ENCODE results near the gene CCDC60.

CCDC60 gene, protein sequence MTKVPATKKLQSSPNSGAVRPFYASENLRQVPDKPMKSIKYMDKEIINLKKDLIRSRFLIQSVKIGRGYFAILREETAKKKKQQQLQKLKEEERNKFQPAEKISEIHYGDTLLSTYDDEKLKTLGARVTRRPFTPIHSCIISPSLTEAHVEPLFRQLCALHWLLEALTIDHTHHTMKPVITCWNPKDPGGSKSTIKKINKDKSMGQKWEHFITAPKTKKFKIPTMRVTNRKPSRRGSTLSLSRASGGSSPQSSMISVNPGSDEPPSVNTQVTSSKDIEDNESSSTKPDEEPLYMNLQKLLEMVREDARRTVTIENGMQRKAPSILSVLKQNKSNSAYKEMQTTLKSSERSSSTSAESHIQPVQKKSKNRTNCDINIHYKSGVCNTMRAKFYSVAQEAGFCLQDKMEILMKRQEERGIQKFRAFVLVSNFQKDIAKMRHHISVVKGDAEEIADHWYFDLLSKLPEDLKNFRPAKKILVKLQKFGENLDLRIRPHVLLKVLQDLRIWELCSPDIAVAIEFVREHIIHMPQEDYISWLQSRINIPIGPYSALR

DNA sequence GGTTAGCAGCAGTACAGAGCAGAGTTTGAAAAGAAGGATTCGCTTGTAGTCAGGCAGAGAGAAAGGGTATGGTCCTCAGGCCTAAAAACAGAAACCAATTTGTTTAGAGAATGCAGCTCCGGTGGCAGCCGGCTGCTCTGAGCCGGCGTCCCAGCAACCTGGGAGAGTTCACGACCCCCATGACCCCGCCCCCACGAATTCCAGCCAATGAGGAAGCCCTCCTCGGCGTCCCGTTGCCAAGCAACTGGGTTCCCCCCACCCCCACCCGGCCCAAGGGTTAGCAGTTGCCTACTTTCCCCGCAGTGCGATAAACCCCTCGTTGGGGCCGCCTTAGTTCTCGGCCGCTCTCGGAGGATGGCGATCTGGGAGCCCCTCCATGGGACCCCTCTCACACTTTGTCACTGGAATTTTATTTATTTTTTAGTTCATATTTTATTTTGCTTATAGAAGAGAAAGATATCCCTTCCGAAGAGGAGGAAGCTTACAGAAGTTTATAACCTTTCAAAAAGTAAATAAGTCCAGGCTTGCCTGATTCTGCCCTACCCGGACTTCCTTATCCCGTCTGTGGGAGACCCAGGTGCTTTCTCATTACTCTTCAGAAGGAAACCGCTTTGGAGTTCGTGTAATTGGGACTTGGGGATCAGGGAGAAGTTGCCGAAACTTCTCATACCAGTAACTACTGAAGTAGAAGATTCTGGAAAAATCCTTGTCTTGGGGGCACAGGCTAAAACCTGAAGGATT, at the start of gene CCDC60:
Gene CCDC60 (plus strand): TSS at position 300 of the 741 bp plus-strand sequence. CDS start 448 bp downstream, outside the sequence.
- no peak for DNase-seq (ENCODE audit: low read depth)

DNA sequence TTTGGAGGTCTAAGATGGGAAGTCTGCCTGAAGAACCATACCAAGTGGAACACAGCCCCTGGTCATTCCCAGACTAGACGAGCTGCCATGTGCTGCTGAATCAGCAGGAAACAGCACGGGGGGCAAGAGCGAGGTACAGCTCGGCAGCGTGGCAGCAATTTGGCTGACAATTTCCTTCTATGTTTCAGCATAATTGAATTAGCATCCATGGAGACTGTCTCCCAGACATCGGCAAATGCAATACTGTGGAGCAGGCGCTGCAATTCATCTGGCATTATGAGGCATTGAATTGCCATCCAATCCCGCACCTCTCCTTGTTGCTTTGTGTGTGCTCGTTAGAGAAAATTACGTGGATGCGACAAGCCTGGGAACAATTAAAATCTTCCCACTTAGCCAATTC, 46.0 kb upstream of the CCDC60 start:
- DNase-seq (ENCODE audit: low read depth), result no peak

DNA sequence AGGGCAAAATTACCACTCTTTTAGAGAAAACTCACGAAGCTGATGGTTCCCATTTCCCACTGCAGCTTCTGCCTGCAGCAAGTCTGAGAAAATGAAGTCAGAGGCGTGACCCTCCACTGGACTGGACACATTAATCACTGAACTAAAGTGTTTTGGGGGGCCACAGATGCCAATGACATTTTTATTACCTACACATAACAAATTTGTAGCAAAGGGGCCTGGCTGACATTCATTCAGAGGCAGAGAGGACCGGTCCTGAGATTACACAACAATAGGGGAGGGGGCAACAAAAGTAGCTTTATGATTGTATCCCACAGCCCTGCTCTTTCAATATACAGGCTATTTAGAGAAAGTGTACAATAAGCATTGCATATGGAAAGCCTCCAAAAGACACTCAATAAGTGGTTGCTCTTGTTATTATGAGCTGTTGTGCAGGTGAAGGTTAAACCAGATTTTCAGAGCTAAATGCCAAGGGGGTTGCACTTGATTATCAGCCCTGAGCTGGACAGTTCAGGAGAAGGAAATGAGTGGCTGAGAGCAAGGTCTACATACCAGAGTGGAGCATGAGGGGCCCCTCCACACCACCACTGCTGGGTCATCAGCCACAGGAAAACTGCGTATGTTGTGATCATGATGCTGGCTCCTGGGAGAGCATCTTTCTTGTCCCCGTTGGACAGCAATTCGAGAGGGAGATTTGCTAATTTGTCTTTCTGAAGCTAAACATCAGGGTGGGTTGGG, 41.5 kb upstream of the CCDC60 start:
- no peak for DNase-seq (ENCODE audit: low read depth)

DNA sequence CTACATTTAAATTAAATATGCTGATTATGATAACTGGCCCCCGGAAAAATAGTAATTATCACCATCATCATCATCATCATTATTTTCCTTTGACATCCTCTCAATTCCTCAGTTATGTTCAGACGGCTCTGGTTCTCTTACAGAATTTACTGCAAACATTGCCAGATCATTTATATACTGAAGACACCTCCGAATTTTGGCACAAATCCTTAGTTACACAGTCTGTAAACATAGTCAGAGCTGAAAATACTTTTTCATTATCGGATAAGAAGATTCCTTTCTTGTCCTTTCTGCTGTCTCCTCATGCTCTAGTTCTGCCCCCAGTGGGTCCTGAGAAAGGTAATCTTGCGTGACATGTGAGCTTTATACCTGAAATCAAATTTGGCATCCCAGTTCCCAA, 40.3 kb upstream of the CCDC60 start:
- no peak for DNase-seq (ENCODE audit: low read depth)

DNA sequence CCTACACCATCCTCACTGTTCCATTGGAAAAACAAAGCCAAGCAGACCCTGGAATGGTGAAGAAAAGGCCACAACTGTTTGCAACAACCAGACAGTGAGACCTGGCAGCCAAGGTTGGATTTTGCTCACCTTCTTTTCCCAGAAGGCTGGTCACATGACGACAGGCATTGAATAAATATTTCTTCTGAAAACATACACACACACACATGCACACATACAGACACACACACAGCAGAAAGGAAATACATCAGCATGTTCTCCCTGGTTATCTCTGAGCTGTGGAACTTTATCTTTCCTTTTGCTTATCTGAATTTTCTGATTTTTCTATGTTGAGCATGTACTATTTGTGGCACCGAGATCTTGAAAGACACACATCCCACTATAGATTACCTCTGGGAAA, 38.0 kb upstream of the CCDC60 start:
- no peak for DNase-seq (ENCODE audit: low read depth)

DNA sequence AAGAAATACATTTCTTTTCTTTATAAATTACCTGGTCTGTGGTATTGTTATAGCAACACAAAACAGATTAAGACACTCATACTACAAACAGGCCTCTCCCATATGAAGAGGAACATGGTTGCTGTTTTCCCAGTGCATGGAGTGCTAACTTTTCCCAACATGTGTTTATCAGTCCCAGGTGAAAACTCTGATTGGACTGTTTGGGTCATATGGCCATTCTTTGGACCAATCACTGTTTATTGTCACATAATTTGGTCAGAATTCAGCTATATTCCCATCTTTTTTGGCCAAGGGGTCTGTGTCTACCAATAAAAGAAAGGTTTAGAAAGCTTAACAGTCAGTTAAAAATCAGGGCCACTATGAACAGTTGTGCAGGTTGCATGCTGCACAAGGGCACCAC, 35.4 kb upstream of the CCDC60 start:
- no peak for DNase-seq (ENCODE audit: low read depth)

DNA sequence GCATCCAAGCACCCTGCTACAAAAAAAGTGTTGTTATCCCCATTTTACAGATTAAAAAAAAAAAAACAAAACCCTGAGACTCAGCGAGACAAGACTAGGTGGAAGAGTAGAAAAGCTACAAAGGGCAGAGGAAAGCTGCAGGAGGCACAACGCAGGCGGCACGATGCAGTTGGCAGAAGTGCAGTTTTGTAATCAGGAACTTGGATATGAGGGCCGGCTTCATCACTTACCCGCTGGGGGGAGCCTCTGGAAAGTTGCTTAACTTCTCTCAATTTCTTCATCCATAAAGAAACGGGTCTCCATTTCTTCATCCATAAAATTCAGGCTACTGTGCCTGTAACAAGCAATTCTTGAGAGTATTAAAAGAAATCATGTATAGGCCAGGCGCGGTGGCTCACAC, 33.1 kb upstream of the CCDC60 start:
- DNase-seq (ENCODE audit: low read depth), result no peak

DNA sequence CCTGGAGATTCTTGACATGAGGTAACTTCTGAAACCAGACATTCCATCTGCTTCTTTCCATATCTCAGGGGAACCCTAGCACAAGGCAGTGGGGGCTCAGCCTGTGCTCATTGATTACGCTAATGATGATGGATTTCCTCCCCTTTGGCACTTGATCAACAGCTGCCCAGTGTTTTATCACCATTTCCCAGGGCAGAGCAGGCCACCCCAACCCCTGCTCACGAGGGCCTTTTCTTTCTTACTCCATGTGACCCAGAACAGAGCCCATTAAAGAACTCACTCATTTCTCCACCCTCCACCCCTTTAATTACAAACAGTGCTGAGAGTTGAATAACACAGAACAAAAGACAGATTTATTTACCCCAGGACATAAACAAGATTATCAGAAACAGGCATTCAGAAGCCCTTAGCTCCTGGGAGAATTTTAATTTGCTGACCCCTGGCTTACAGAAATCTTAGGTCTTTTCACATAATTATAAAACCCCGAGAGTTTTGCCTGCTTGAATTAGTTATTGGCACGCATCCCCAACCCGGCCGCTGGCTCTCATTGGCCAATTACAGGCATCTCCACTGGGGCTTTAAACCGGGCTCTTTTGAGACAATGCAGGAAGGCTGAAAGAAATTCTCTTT, 32.0 kb upstream of the CCDC60 start:
- no peak for DNase-seq (ENCODE audit: low read depth)

DNA sequence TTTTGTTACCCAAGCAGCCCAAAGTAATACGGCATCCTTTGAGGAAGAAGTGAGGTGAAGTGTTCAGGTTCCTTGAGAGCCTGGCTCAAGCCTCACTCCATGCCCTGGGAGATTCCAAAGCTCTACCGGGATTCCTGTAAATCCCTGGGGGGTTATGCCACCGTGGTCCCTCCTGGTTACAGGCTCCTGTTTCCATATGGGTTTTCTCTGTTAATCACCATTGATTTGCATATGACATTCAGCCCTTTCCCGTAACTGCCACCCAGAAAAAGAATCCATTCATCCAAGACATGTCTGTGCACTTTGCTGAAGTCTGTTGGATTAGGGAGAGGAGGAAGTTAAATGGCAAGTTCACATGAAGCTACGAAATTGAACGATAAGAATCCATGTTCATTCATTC, 27.9 kb upstream of the CCDC60 start:
- DNase-seq (ENCODE audit: low read depth), result no peak

DNA sequence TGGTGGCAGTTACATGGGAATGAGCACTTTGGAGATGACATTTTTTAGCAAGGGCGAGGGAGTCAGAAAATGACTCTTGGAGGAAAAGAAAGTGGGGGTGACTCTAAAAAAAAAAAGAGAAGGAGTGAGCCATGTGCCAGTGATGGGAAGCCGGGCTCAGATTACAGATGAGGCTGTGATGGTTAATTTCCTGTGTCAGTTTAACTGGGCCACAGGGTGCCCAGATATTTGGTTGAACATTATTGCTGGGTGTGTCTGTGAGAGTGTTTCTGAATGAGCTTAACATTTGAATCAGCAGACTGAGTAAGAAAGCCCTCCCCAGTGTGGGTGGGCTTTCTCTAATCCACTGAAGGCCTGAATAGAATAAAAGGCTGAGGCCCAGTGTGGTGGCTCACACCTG, 26.8 kb upstream of the CCDC60 start:
- DNase-seq (ENCODE audit: low read depth), result no peak

DNA sequence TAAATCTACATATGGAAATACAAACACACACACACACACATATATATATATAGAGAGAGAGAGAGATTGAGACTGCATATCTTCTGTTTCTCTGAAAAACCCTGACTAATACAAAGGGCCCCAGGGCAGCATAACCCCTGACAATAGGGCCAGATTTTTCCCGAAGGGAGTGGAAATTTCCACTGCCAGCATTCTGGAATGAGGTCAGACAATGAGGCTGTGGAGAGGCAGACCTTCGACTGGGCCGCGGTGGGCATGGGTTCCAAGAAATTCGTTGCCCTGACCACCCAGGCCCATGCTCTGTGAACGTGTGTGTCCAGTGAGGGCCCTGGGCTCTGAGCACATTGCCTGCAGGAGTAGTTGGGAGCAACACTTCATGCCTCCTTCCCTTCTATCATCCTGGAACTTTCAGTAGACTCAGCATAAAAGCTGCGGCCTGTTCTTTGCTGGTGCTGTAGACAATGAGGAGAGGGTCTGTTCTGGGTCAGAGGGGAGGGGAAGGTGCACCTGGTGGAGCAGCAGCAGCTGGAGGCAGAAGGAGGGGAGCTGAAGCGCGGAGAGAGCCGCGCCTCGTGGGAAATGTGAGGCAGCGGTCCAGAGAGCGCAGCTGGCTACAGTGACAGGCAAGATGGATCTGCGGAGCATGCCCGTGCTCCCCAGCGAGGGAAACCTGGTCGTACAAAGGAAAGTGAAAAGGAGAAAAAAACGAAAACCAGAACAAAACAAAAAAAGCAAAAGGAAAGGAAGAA, 25.6 kb upstream of the CCDC60 start:
- no peak for DNase-seq (ENCODE audit: low read depth)

DNA sequence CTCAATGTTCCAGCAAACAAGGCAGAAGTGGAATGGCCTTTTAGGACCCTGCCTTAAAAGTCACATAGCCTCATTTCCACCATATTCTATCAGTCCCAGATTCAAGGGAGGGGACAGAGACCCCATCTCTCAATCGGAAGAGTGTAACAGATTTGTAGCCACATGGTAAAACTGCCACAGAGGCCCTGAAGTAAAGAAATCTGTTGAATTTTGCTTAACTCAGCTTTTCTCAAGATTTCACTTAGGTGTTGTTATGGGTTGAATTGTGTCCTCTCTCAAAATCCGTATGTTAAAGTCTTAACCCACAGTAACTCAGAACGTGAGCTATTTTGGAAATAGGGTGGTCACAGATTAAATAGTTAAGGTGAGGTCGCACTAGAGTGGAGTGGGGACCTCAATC, 22.7 kb upstream of the CCDC60 start:
- no peak for DNase-seq (ENCODE audit: low read depth)

DNA sequence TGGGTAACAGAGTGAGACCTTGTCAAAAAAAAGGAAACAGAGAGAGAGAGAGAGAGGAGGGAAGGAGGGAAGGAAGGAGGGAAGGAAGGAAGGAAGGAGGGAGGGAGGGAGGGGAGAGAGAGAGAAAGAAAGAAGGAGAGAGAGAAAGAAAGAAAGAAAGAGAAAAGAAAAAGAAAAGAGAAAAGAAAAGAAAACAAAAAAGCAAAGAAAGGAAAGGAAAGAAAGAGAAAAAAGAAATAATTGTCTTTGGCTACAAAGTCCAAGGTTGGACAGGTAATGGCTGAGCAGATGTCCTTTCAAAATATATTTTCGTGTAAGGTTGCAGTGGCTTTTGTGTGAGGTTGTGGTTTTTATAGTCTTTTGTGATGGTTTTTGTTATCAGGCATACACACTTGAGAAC, 21.6 kb upstream of the CCDC60 start:
- no peak for DNase-seq (ENCODE audit: low read depth)

DNA sequence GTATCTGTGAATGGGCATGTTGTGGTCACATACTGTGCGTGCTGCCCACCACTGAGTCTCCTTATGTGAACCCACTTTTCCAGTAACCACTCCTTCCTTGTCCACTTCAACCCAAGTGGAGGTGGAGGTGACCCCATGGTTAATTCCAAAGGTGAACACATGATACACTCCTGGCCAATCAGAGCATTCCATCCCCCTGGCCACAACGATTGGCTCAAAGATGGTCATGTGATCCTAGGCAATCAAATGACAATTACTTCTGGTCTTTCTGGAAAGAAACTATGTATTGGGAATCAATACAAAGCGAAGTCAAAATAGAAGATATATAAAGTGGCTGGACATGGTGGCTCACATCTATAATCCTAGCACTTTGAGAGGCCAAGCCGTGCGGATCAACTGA, 20.2 kb upstream of the CCDC60 start:
- no peak for DNase-seq (ENCODE audit: low read depth)

DNA sequence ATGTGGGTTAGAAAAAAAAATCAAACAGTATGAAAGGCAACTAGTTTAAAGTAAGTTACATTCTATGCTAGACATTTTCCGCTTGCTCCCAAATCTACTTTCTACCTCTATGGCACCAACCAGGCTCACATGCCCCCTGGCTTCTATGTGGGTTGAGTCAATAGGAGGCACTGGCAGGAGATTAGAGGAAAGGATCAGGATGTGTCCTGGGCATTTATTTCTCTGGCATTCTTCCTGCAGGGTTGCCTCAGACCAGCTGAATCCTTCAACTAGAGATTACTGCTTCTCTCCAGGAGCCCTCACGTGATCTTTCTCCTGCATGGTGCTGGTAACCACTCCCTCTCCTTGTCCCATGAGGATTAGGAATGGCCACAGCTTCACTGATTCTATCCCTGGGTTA, 14.9 kb upstream of the CCDC60 start:
- DNase-seq (ENCODE audit: low read depth), result no peak

DNA sequence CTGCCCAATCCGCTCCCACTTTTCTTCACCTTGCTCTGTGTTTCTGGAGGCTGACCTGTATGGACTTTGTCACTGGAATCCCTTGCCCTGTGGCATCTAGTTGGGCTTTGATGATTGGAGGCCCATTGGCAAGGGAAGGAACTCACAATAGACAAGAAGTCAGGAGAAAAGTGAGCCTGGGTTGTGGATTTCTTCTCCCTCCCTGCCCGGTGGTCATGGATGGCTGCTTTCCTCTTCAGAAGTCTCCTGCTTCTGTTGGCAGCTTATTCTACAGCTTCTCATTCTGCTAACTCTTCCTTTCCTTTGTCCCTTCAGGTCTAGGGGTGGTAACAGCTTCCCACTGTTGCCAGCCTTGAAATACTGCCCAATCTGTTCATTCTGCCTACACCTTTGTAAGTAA, 13.9 kb upstream of the CCDC60 start:
- no peak for DNase-seq (ENCODE audit: low read depth)

DNA sequence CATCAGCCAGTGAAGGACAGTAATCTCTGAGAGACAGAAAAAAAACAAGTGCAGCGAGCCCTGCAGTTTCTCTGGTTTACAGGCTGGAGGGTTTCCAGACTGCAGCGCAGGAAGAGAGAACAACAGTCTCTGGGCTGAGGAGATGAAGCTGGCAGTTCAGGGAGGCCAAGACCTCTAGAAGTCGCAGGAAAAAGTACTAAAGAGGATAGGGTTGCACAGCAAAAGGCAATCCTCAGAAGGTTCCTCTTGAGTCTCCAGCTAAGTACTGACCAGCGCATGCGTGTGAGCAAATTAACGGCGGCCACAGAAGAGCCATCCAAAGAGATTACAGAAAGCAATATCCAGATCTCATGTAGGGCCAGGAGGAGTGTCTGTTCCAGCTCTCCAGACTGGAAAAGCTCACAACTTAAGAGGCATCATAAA, 12.2 kb upstream of the CCDC60 start:
- no peak for DNase-seq (ENCODE audit: low read depth)

DNA sequence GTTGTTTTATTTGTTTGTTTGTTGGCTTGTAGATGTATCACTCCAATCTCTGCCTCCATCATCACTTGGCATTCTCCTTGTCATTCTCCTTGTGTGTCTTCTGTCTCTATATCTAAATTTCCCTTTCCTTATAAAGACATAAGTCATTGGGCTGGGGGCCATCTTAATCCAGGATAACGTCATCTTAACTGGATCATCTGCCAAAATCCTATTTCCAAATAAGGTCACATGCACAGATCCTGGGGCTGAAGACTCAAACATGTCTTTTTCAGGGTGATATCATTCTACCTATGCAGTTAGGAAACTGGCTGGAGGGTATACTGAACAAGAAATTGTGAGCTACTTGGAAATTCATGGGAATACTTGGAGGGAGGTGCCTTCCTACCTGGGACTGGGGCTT, 8.7 kb upstream of the CCDC60 start:
- no peak for DNase-seq (ENCODE audit: low read depth)

DNA sequence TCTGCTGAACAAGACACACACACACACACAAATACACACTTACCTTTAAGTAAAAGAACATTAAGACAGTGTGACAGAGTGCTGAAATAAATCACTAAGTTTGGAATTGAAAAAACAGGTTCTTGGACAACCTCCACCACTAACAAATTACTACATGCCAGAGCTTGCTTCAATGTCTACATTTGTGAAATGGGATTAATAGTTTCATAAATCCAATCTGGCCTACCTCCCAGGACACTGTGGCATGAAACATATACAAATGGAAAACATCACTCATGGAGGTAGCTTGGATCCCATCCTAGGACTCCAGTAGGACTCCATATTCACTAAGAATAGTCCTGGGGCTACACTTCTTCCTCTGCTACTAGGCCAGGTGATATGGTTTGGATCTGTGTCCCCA, 8.2 kb upstream of the CCDC60 start:
- no peak for DNase-seq (ENCODE audit: low read depth)

DNA sequence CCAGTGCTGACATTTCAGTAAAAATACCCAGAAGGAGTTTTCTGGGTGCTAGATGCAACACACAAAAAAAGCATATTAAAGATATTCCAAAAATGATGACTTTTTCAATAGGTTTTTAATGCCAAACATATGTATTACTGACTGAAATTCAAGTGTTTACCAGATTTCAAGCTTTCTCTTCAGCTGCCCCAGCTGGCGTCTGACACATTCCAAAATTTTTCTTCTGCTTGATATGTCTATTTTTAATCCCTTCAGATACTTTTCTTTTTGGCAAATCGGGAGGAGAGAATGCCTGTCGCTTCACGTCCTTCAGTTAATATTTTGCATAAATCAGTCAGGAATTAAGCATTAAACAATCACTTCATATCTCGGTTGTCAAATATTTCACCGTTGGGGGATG, 7.1 kb upstream of the CCDC60 start:
- DNase-seq (ENCODE audit: low read depth), result no peak

DNA sequence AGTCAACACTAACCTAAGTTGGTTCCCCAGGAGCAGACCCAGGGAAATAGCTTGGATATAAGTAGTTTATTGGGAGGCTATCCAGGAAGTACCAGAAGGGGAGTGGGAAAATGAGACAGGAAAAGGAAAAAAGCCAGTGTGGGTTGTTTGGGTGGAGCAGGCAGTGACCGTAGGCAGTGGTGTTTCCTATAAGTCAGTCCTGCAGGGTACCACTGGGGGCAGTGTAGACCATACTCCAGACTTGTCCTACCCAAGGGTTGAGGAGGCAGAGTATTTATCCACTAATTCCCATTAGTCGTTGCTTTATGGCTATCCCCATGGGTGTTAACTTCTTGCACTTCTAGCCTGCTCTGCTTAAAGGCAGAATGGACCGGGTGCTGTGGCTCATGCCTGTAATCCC, 6.4 kb upstream of the CCDC60 start:
- DNase-seq (ENCODE audit: low read depth), result no peak

Measured in fibroblast of gingiva (primary cell).